Trophoblast cell (in vitro differentiated cells and primary cell): ENCODE data around the gene CCDC126.

Source experiments
- DNase-seq, 2 donors: peaks; one replicate each; pipeline ENCODE4 v3.0.0-alpha.2; 2016
- H2AFZ ChIP-seq: 2 replicates; pipeline ENCODE4 v1.6.1; 2013; ENCODE audit warnings: low read length, moderate library complexity, mild to moderate bottlenecking; ENCODE audit not compliant: insufficient read depth, poor library complexity
- H2AK5ac ChIP-seq: 2 replicates; pipeline ENCODE4 v1.6.1; 2013; ENCODE audit warnings: mild to moderate bottlenecking, low read length
- H2BK120ac ChIP-seq: 2 replicates; pipeline ENCODE4 v1.6.1; 2013; ENCODE audit warnings: low read length, mild to moderate bottlenecking, moderate library complexity; ENCODE audit not compliant: insufficient read depth, poor library complexity
- H2BK12ac ChIP-seq: 2 replicates; pipeline ENCODE4 v1.6.1; 2013; ENCODE audit warnings: mild to moderate bottlenecking, low read length, moderate library complexity
- H2BK5ac ChIP-seq: 2 replicates; pipeline ENCODE4 v1.6.1; 2013; ENCODE audit warnings: low read length, low read depth, moderate library complexity, mild to moderate bottlenecking; ENCODE audit not compliant: poor library complexity
- H3K14ac ChIP-seq: 2 replicates; pipeline ENCODE4 v1.6.1; 2013; ENCODE audit warnings: mild to moderate bottlenecking, low read length
- H3K18ac ChIP-seq: 2 replicates; pipeline ENCODE4 v1.6.1; 2013; ENCODE audit warnings: mild to moderate bottlenecking, low read length
- H3K23ac ChIP-seq: 2 replicates; pipeline ENCODE4 v1.6.1; 2013; ENCODE audit warnings: low read length
- H3K27ac ChIP-seq: 2 replicates; pipeline ENCODE4 v1.5.1; 2013; ENCODE audit warnings: low read depth, mild to moderate bottlenecking, inconsistent platforms, low read length, moderate library complexity
- H3K27me3 ChIP-seq: 2 replicates; pipeline ENCODE4 v1.6.1; 2013; ENCODE audit warnings: inconsistent platforms, mild to moderate bottlenecking, low read length, moderate library complexity; ENCODE audit not compliant: insufficient read depth
- H3K36me3 ChIP-seq, 2 experiments: 1 replicate in 1 of 2; 2 replicates in 1 of 2; pipeline ENCODE4 v1.6.1; 2013; ENCODE audit warnings: low read length in 2 of 2, mild to moderate bottlenecking in 2 of 2, moderate library complexity in 1 of 2; ENCODE audit not compliant: insufficient read depth in 2 of 2, control insufficient read depth in 1 of 2
- H3K4ac ChIP-seq: 2 replicates; pipeline ENCODE4 v1.6.1; 2013; ENCODE audit warnings: low read depth, mild to moderate bottlenecking, low read length, moderate library complexity
- H3K4me1 ChIP-seq, 2 experiments: 1 replicate in 1 of 2; 2 replicates in 1 of 2; pipeline ENCODE4 v1.6.1; 2013; ENCODE audit warnings: low read length in 2 of 2, mild to moderate bottlenecking in 2 of 2, moderate library complexity in 1 of 2; ENCODE audit not compliant: insufficient read depth in 2 of 2, control insufficient read depth in 1 of 2
- H3K4me2 ChIP-seq: 2 replicates; pipeline ENCODE4 v1.6.1; 2013; ENCODE audit warnings: inconsistent platforms, mild to moderate bottlenecking, low read length, moderate library complexity
- H3K4me3 ChIP-seq: 2 replicates; pipeline ENCODE4 v1.5.1; 2013; ENCODE audit warnings: mild to moderate bottlenecking, low read depth, low read length, inconsistent platforms
- H3K79me1 ChIP-seq: one replicate; pipeline ENCODE4 v1.6.1; 2013; ENCODE audit warnings: low read length
- H3K79me2 ChIP-seq: 2 replicates; pipeline ENCODE4 v1.6.1; 2013; ENCODE audit warnings: low read length, mild to moderate bottlenecking; ENCODE audit not compliant: control insufficient read depth, insufficient read depth, poor library complexity
- H3K9ac ChIP-seq: 2 replicates; pipeline ENCODE4 v1.6.1; 2013; ENCODE audit warnings: mild to moderate bottlenecking, low read length
- H3K9me3 ChIP-seq: 2 replicates; pipeline ENCODE4 v1.6.1; 2013; ENCODE audit warnings: low read depth, mild to moderate bottlenecking, control low read depth, inconsistent platforms, low read length; ENCODE audit not compliant: insufficient read depth
- H4K12ac ChIP-seq: 2 replicates; pipeline ENCODE4 v1.6.1; 2013; ENCODE audit warnings: low read depth, mild to moderate bottlenecking, low read length, moderate library complexity
- H4K8ac ChIP-seq: 2 replicates; pipeline ENCODE4 v1.6.1; 2013; ENCODE audit warnings: low read depth, mild to moderate bottlenecking, low read length, moderate library complexity
- H4K91ac ChIP-seq: one replicate; pipeline ENCODE4 v1.6.1; 2013; ENCODE audit warnings: low read depth, mild to moderate bottlenecking, low read length, moderate library complexity
- WGBS: extraction: QIAGEN DNeasy Blood & Tissue Kit; methylation state at CpG from one replicate; pipeline ENCODE4 v1.1.7; 2013; ENCODE audit warnings: missing lambda C conversion rate; ENCODE audit not compliant: insufficient read length, insufficient coverage; ENCODE audit errors: extremely low coverage; 5-methylcytosine and 5-hydroxymethylcytosine counted together

The CCDC126 gene

GRCh38 chr7:23593706-23594105 lies 3.5 kb upstream of the CCDC126 start:
- H2BK12ac ChIP-seq, result no peak overlapping the region
- H3K79me2 ChIP-seq, result peaks cover 4% of the 10 kb centered on the region
- no peak overlapping the region for H2AFZ ChIP-seq
- H3K27ac ChIP-seq, result no peak overlapping the region
- no peak overlapping the region for H2AK5ac ChIP-seq
- no peak overlapping the region for H4K8ac ChIP-seq
- H4K12ac ChIP-seq, result no peak overlapping the region
- DNase-seq, result no peak
- peaks cover 10% of the 10 kb centered on the region for H3K79me1 ChIP-seq
- H3K4ac ChIP-seq, result no peak overlapping the region
- no peak overlapping the region for H3K4me3 ChIP-seq
- peaks cover 2 to 3% of the 10 kb centered on the region in 2 experiments for H3K4me1 ChIP-seq
- no peak overlapping the region for H2BK120ac ChIP-seq
- H3K9ac ChIP-seq, result no peak overlapping the region
- no peak overlapping the region for H3K14ac ChIP-seq
- no peak overlapping the region for H4K91ac ChIP-seq
- H3K4me2 ChIP-seq, result no peak overlapping the region
- no peak overlapping the region for H2BK5ac ChIP-seq
- no peak overlapping the region for H3K23ac ChIP-seq
- WGBS, result no CpG with 5 or more reads among the region's 1 CpG
- H3K9me3 ChIP-seq, result no peaks in the 10 kb centered on the region
- H3K36me3 ChIP-seq, result no peaks in the 10 kb centered on the region
- no peaks in the 10 kb centered on the region for H3K27me3 ChIP-seq
- H3K18ac ChIP-seq, result no peak overlapping the region

DNA sequence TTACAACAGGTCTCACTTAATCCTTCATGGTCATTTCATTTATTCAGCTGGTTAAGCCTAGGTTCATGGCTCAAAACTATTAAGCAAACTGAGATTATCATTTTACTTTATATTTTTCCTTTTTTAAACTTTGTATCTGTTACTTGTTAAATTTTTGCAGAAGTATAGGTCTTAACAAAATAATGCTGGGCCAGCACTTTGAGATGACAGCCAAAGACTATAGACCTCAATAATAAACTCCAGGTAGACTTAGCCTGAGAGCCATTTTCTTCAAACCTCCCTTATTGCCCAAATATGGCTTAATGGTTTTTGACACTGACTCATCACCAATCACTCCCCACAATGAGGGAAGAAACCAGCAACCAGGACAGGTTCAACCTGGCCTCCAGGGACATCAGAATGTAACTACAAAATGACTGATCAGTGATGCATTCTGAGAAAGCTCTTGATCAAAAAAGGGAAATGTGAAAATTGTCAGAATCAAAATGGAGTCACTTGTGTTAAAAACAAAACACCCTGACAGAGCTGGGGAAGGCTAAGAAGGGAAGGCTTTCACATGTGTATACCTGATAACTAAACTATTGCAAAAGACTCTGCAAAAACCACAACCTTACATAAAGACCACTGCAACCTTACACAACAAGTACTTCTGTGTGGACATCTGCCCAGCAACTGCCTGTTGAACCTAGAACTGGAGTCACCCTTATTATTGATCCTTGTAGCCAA lies 2.1 kb upstream of the CCDC126 start:
- H3K4me3 ChIP-seq, result no peak overlapping the region
- H3K4me2 ChIP-seq, result no peak overlapping the region
- H4K12ac ChIP-seq, result no peak overlapping the region
- no peak overlapping the region for H2AFZ ChIP-seq
- no peaks in the 10 kb centered on the region for H3K36me3 ChIP-seq
- H3K4ac ChIP-seq, result no peak overlapping the region
- no peak overlapping the region for H2AK5ac ChIP-seq
- no peak overlapping the region for H3K23ac ChIP-seq
- no peak overlapping the region for H4K91ac ChIP-seq
- H3K27me3 ChIP-seq, result no peaks in the 10 kb centered on the region
- no peak overlapping the region for H2BK5ac ChIP-seq
- no peak overlapping the region for H2BK120ac ChIP-seq
- no peak overlapping the region for H3K14ac ChIP-seq
- no peak overlapping the region for H4K8ac ChIP-seq
- H3K18ac ChIP-seq, result no peak overlapping the region
- DNase-seq, result peak in 1 of 2 donors; percentile 15
- H3K79me1 ChIP-seq, result peaks cover 10% of the 10 kb centered on the region
- H2BK12ac ChIP-seq, result no peak overlapping the region
- no peaks in the 10 kb centered on the region for H3K9me3 ChIP-seq
- H3K4me1 ChIP-seq, result peaks cover 6 to 9% of the 10 kb centered on the region in 2 experiments
- no peak overlapping the region for H3K9ac ChIP-seq
- H3K27ac ChIP-seq, result no peak overlapping the region
- H3K79me2 ChIP-seq, result peaks cover 4% of the 10 kb centered on the region

GRCh38 chr7:23598296-23598695 lies 1.1 kb downstream of the CCDC126 start:
- no peak overlapping the region for H2BK120ac ChIP-seq
- no CpG with 5 or more reads among the region's 4 CpGs for WGBS

GRCh38 chr7:23600236-23600635 lies 3.1 kb downstream of the CCDC126 start:
- no peak overlapping the region for H3K14ac ChIP-seq
- no peak for DNase-seq

More at GRCh38 chr7:23598296-23598695, 1.1 kb downstream of the CCDC126 start:
- no peaks in the 10 kb centered on the region for H3K9me3 ChIP-seq
- no peaks in the 10 kb centered on the region for H3K36me3 ChIP-seq
- no peak overlapping the region for H3K4ac ChIP-seq
- H3K27me3 ChIP-seq, result no peaks in the 10 kb centered on the region
- no peak overlapping the region for H3K18ac ChIP-seq
- H4K8ac ChIP-seq, result no peak overlapping the region
- H3K27ac ChIP-seq, result peak overlapping the region; percentile 94
- peak in 1 of 2 donors; percentile 31 for DNase-seq
- no peak overlapping the region for H2BK12ac ChIP-seq
- no peak overlapping the region for H4K12ac ChIP-seq
- no peak overlapping the region for H2AFZ ChIP-seq
- peak overlapping the region; percentile 75 for H3K4me2 ChIP-seq
- peaks cover 6 to 15% of the 10 kb centered on the region in 2 experiments for H3K4me1 ChIP-seq
- no peak overlapping the region for H3K9ac ChIP-seq
- H3K4me3 ChIP-seq, result no peak overlapping the region
- H2AK5ac ChIP-seq, result no peak overlapping the region
- H2BK5ac ChIP-seq, result no peak overlapping the region
- H3K79me2 ChIP-seq, result peaks cover 7% of the 10 kb centered on the region
- H4K91ac ChIP-seq, result no peak overlapping the region
- H3K14ac ChIP-seq, result no peak overlapping the region
- no peak overlapping the region for H3K23ac ChIP-seq
- peaks cover 11% of the 10 kb centered on the region for H3K79me1 ChIP-seq

More at GRCh38 chr7:23600236-23600635, 3.1 kb downstream of the CCDC126 start:
- no peaks in the 10 kb centered on the region for H3K9me3 ChIP-seq
- no peak overlapping the region for H4K91ac ChIP-seq
- no peak overlapping the region for H3K4ac ChIP-seq
- H3K4me1 ChIP-seq, result peaks cover 6 to 15% of the 10 kb centered on the region in 2 experiments
- H2BK120ac ChIP-seq, result no peak overlapping the region
- H2BK12ac ChIP-seq, result no peak overlapping the region
- H4K8ac ChIP-seq, result no peak overlapping the region
- no peak overlapping the region for H3K9ac ChIP-seq
- no peak overlapping the region for H2BK5ac ChIP-seq
- no peak overlapping the region for H3K4me3 ChIP-seq
- no CpG with 5 or more reads among the region's 4 CpGs for WGBS
- H3K27ac ChIP-seq, result no peak overlapping the region
- no peaks in the 10 kb centered on the region for H3K27me3 ChIP-seq
- peak overlapping the region; percentile 20 for H3K4me2 ChIP-seq
- H4K12ac ChIP-seq, result no peak overlapping the region
- H2AFZ ChIP-seq, result no peak overlapping the region
- H3K36me3 ChIP-seq, result no peaks in the 10 kb centered on the region
- H3K18ac ChIP-seq, result no peak overlapping the region
- H3K79me2 ChIP-seq, result peaks cover 7% of the 10 kb centered on the region
- H3K23ac ChIP-seq, result no peak overlapping the region
- peaks cover 11% of the 10 kb centered on the region for H3K79me1 ChIP-seq
- no peak overlapping the region for H2AK5ac ChIP-seq
